ENCODE data around the gene BABAM1. TPM values are rescaled to one million over a fixed set of nuclear protein-coding genes. Genes with fewer than 3 reads are reported as not detected.

BABAM1 gene
- total RNA-seq, 1 experiment from 2014 or later: 146 TPM

DNA sequence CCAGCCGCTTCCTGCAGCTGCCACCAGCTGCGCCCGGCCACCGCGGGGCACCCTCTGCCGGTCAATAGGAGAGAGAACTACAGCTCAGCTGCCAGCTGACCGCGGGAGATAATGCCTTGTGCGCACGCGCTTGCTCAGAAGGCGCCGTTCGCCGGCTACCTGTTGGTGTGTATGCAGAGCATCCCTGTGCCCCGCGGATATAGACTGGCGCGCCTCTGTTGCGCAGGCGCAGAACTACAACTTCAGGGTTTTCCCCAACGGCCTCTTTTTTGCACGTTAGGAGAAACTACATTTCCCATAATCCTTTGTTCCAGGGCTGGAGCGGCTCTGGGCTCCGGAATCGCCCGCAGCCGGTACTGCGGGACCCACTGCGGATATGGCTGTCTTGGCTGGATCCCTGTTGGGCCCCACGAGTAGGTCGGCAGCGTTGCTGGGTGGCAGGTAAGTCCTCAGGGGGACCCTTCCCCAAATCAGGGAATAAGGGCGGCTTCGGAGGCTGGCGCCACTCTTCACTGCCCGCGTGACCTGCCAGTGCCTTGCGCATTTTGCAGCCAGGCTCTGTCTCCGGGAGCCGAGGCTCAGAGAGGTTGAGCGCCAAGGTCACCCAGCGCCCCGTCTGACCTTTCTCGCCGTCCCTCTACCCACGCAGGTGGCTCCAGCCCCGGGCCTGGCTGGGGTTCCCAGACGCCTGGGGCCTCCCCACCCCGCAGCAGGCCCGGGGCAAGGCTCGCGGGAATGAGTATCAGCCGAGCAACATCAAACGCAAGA is 38.5 kb downstream of the BABAM1 start, which contains the start of gene MRPL34 (continued):
- TF ChIP-seq CBFB (CRISPR knock-in tag; IDR thresholded peaks at IDR 0.05; ENCODE audit: low read depth): no peak
- no peak for TF ChIP-seq IRF1 (CRISPR knock-in tag; IDR thresholded peaks at IDR 0.05)

GRCh38 chr19:17306285-17306714 is 39.1 kb downstream of the BABAM1 start:
- Mint-ChIP-seq H3K4me3 (peak overlapping the region; percentile 89), H3K27me3 (ENCODE audit: low read depth) (no peaks in the 10 kb centered on the region), H3K27ac (peak overlapping the region; percentile 91), H3K36me3 (no peaks in the 10 kb centered on the region; the same call in 1 of the 2 replicates), H3K9me3 (no peaks in the 10 kb centered on the region), H3K4me1 (peaks cover 47% of the 10 kb centered on the region)
- ChIA-PET CTCF (interaction anchor here (1.0 to 3.1 kb wide), 5 partner anchors 13 to 148 kb away, joined by 3 to 60 read pairs (median 5); no protein-coding TSS in a partner anchor), POLR2A (interaction anchor here (0.9 to 1.2 kb wide), 2 partner anchors 13 to 32 kb away, joined by 3 read pairs; no protein-coding TSS in a partner anchor)
- ATAC-seq: no peak
- no peak for DNase-seq (ENCODE audit: low spot score)
- TF ChIP-seq MYBL2 (CRISPR knock-in tag; IDR thresholded peaks at IDR 0.05) (0 out of 2 replicates have a peak, but pooled peaks have one; percentile 13), MXD4 (CRISPR knock-in tag; IDR thresholded peaks at IDR 0.05; ENCODE audit: borderline replicate concordance) (no peak), OVOL2 (CRISPR knock-in tag; IDR thresholded peaks at IDR 0.05; ENCODE audit: borderline replicate concordance) (no peak), MAX (CRISPR knock-in tag; IDR thresholded peaks at IDR 0.05) (peak; percentile 61; the same call in 1 of the 2 replicates), KAT7 (CRISPR knock-in tag; IDR thresholded peaks at IDR 0.05; ENCODE audit: borderline replicate concordance) (no peak), ARID4B (CRISPR knock-in tag; IDR thresholded peaks at IDR 0.05; ENCODE audit: borderline replicate concordance) (no peak; the same call in 1 of the 2 replicates), CREM (CRISPR knock-in tag; IDR thresholded peaks at IDR 0.05) (no peak), ZNF532 (CRISPR knock-in tag; IDR thresholded peaks at IDR 0.05; ENCODE audit: borderline replicate concordance) (no peak), FOXP1 (CRISPR knock-in tag; IDR thresholded peaks at IDR 0.05; ENCODE audit: borderline replicate concordance) (peak; percentile 43; the same call in 1 of the 2 replicates), AR (CRISPR knock-in tag; IDR thresholded peaks at IDR 0.05) (no peak), ZNF317 (CRISPR knock-in tag; IDR thresholded peaks at IDR 0.05; ENCODE audit: borderline replicate concordance, low read depth) (no peak), GTF2I (CRISPR knock-in tag; conservative IDR thresholded peaks at IDR 0.05) (no peak), JAZF1 (CRISPR knock-in tag; IDR thresholded peaks at IDR 0.05) (no peak), RORB (CRISPR knock-in tag; IDR thresholded peaks at IDR 0.05) (no peak), NFYB (CRISPR knock-in tag; conservative IDR thresholded peaks at IDR 0.05; ENCODE audit: low read depth) (no peak; the same call in 1 of the 2 replicates), ZBTB21 (CRISPR knock-in tag; IDR thresholded peaks at IDR 0.05; ENCODE audit: borderline replicate concordance) (no peak)
- TF ChIP-seq, protein P1, sequence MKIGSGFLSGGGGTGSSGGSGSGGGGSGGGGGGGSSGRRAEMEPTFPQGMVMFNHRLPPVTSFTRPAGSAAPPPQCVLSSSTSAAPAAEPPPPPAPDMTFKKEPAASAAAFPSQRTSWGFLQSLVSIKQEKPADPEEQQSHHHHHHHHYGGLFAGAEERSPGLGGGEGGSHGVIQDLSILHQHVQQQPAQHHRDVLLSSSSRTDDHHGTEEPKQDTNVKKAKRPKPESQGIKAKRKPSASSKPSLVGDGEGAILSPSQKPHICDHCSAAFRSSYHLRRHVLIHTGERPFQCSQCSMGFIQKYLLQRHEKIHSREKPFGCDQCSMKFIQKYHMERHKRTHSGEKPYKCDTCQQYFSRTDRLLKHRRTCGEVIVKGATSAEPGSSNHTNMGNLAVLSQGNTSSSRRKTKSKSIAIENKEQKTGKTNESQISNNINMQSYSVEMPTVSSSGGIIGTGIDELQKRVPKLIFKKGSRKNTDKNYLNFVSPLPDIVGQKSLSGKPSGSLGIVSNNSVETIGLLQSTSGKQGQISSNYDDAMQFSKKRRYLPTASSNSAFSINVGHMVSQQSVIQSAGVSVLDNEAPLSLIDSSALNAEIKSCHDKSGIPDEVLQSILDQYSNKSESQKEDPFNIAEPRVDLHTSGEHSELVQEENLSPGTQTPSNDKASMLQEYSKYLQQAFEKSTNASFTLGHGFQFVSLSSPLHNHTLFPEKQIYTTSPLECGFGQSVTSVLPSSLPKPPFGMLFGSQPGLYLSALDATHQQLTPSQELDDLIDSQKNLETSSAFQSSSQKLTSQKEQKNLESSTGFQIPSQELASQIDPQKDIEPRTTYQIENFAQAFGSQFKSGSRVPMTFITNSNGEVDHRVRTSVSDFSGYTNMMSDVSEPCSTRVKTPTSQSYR (CRISPR knock-in tag; IDR thresholded peaks at IDR 0.05): no peak

Data from WTC11 (cell line).